ENCODE measurements around the gene CCSER1. TPM values are rescaled to one million over a fixed set of nuclear protein-coding genes. Genes with fewer than 3 reads are reported as not detected.
"Not testable (repeated sequence)": the region's sequence is repeated elsewhere in the genome, so short reads cannot be mapped to it uniquely, and the experiment has no call there.

The CCSER1 gene
- total RNA-seq, 1 donor from 2014 or later, result 11.9 TPM

GRCh38 chr4:91076147-91076546 lies 949.0 kb downstream of the CCSER1 start:
- no peak for TF ChIP-seq CTCF (conservative IDR thresholded peaks at IDR 0.05)
- Mint-ChIP-seq H3K36me3 (ENCODE audit: low read depth) (peaks cover 16% of the 10 kb centered on the region), H3K4me1 (no peaks in the 10 kb centered on the region), H3K27ac (ENCODE audit: unreplicated experiment) (no peak overlapping the region), H3K9me3 (peaks cover 23% of the 10 kb centered on the region), H3K27me3 (ENCODE audit: low read depth) (no peaks in the 10 kb centered on the region), H3K4me3 (no peak overlapping the region)
- no peak for DNase-seq (ENCODE audit: low read depth, low spot score)

GRCh38 chr4:91085961-91086360 lies 958.8 kb downstream of the CCSER1 start:
- Mint-ChIP-seq H3K4me3 (no peak overlapping the region), H3K27me3 (ENCODE audit: low read depth) (no peaks in the 10 kb centered on the region), H3K4me1 (no peaks in the 10 kb centered on the region), H3K9me3 (peaks cover under 1% of the 10 kb centered on the region), H3K27ac (ENCODE audit: unreplicated experiment) (no peak overlapping the region), H3K36me3 (ENCODE audit: low read depth) (no peaks in the 10 kb centered on the region)
- no peak for TF ChIP-seq CTCF (conservative IDR thresholded peaks at IDR 0.05)
- DNase-seq (ENCODE audit: low read depth, low spot score), result no peak

GRCh38 chr4:91087743-91088142 lies 960.5 kb downstream of the CCSER1 start:
- H3K4me3 Mint-ChIP-seq, result no peak overlapping the region

GRCh38 chr4:91089178-91089577 lies 962.0 kb downstream of the CCSER1 start:
- H3K27me3 Mint-ChIP-seq (ENCODE audit: low read depth), result no peaks in the 10 kb centered on the region
- no peaks in the 10 kb centered on the region for H3K36me3 Mint-ChIP-seq (ENCODE audit: low read depth)
- no peak for TF ChIP-seq CTCF (conservative IDR thresholded peaks at IDR 0.05)
- no peak overlapping the region for H3K4me3 Mint-ChIP-seq
- H3K27ac Mint-ChIP-seq (ENCODE audit: unreplicated experiment), result no peak overlapping the region
- H3K9me3 Mint-ChIP-seq, result peaks cover 3% of the 10 kb centered on the region
- H3K4me1 Mint-ChIP-seq, result no peaks in the 10 kb centered on the region
- no peak for DNase-seq (ENCODE audit: low read depth, low spot score)

More at GRCh38 chr4:91087743-91088142, 960.5 kb downstream of the CCSER1 start:
- Mint-ChIP-seq H3K9me3 (peaks cover 3% of the 10 kb centered on the region), H3K4me1 (no peaks in the 10 kb centered on the region), H3K36me3 (ENCODE audit: low read depth) (no peaks in the 10 kb centered on the region), H3K27ac (ENCODE audit: unreplicated experiment) (no peak overlapping the region), H3K27me3 (ENCODE audit: low read depth) (no peaks in the 10 kb centered on the region)
- TF ChIP-seq CTCF (conservative IDR thresholded peaks at IDR 0.05), result no peak
- DNase-seq (ENCODE audit: low read depth, low spot score), result no peak

GRCh38 chr4:91092398-91092980 lies 965.3 kb downstream of the CCSER1 start:
- no peak for TF ChIP-seq CTCF (conservative IDR thresholded peaks at IDR 0.05)
- H3K9me3 Mint-ChIP-seq, result peaks cover 3% of the 10 kb centered on the region
- no peak overlapping the region for H3K4me3 Mint-ChIP-seq
- no peaks in the 10 kb centered on the region for H3K27me3 Mint-ChIP-seq (ENCODE audit: low read depth)
- H3K4me1 Mint-ChIP-seq, result no peaks in the 10 kb centered on the region
- no peak for DNase-seq (ENCODE audit: low read depth, low spot score)
- no peak overlapping the region for H3K27ac Mint-ChIP-seq (ENCODE audit: unreplicated experiment)
- H3K36me3 Mint-ChIP-seq (ENCODE audit: low read depth), result no peaks in the 10 kb centered on the region

GRCh38 chr4:91094220-91094619 lies 967.0 kb downstream of the CCSER1 start:
- not testable (repeated sequence) for H3K27me3 Mint-ChIP-seq (ENCODE audit: low read depth); H3K9me3 Mint-ChIP-seq; DNase-seq (ENCODE audit: low read depth, low spot score); H3K4me3 Mint-ChIP-seq; H3K27ac Mint-ChIP-seq (ENCODE audit: unreplicated experiment); H3K4me1 Mint-ChIP-seq; H3K36me3 Mint-ChIP-seq (ENCODE audit: low read depth)
